Loucy (cell line): Measurements from ENCODE around the gene RMRP.
"Not testable (repeated sequence)": the region's sequence is repeated elsewhere in the genome, so short reads cannot be mapped to it uniquely, and the experiment has no call there.

Experiments used
- H2AFZ ChIP-seq: fragments of 200-600 bp; sonication (generic); 2 replicates; pipeline ENCODE4 v1.6.0; 2016; ENCODE audit warnings: antibody characterized with exemption, mild to moderate bottlenecking, low read length, moderate library complexity
- H3F3A ChIP-seq: fragments of 200-600 bp; 2 replicates; pipeline ENCODE4 v1.6.0; 2016; ENCODE audit warnings: antibody characterized with exemption, low read depth, mild to moderate bottlenecking
- H3K27me3 ChIP-seq: fragments of 200-600 bp; sonication (generic); 2 replicates; pipeline ENCODE4 v1.6.1; 2014; ENCODE audit warnings: low read length, mild to moderate bottlenecking; ENCODE audit not compliant: insufficient read depth, poor library complexity, severe bottlenecking
- H3K36me3 ChIP-seq: fragments of 200-600 bp; sonication (generic); 2 replicates; pipeline ENCODE4 v1.6.1; 2016; ENCODE audit warnings: low read length; ENCODE audit not compliant: insufficient read depth
- H3K4me1 ChIP-seq: fragments of 200-600 bp; sonication (generic); 2 replicates; pipeline ENCODE4 v1.5.1; 2014; ENCODE audit warnings: low read length, mild to moderate bottlenecking; ENCODE audit not compliant: insufficient read depth, poor library complexity, severe bottlenecking
- H3K4me2 ChIP-seq: fragments of 200-600 bp; sonication (generic); 2 replicates; pipeline ENCODE4 v1.6.0; 2014; ENCODE audit warnings: antibody characterized with exemption, low read length, low read depth, mild to moderate bottlenecking; ENCODE audit not compliant: poor library complexity, severe bottlenecking
- H3K4me3 ChIP-seq: fragments of 200-600 bp; sonication (generic); 2 replicates; pipeline ENCODE4 v1.5.1; 2014; ENCODE audit warnings: low read length, mild to moderate bottlenecking, mixed read lengths; ENCODE audit not compliant: poor library complexity, severe bottlenecking
- H3K79me2 ChIP-seq: fragments of 200-600 bp; sonication (generic); 2 replicates; pipeline ENCODE4 v1.6.1; 2014; ENCODE audit warnings: low read length; ENCODE audit not compliant: insufficient read depth
- H3K9ac ChIP-seq: fragments of 200-600 bp; sonication (generic); 2 replicates; pipeline ENCODE4 v1.6.0; 2014; ENCODE audit warnings: mild to moderate bottlenecking, low read depth, low read length, moderate library complexity; ENCODE audit not compliant: poor library complexity, severe bottlenecking
- H3K9me2 ChIP-seq: fragments of 200-600 bp; sonication (generic); replicated peaks from 2 replicates; pipeline ENCODE4 v1.6.1; 2016; ENCODE audit warnings: low read depth, low read length, mixed read lengths
- H3K9me3 ChIP-seq: fragments of 200-600 bp; sonication (generic); 2 replicates; pipeline ENCODE4 v1.6.1; 2014; ENCODE audit warnings: mild to moderate bottlenecking, antibody characterized with exemption, low read length, low read depth; ENCODE audit not compliant: insufficient read depth
- H4K20me1 ChIP-seq: fragments of 200-600 bp; sonication (generic); 2 replicates; pipeline ENCODE4 v1.6.0; 2014; ENCODE audit warnings: antibody characterized with exemption, low read length, mild to moderate bottlenecking; ENCODE audit not compliant: insufficient read depth, poor library complexity, severe bottlenecking
- CTCF ChIP-seq: fragments of 200-600 bp; sonication (generic); conservative IDR thresholded peaks from 2 replicates; pipeline ENCODE4 v1.5.1; 2014; ENCODE audit warnings: mild to moderate bottlenecking, antibody characterized with exemption, low read length
- EZH2phosphoT487 ChIP-seq: fragments of 200-600 bp; IDR thresholded peaks from 2 replicates; pipeline ENCODE4 v1.6.1; 2018; ENCODE audit warnings: antibody characterized with exemption, mild to moderate bottlenecking, moderate library complexity, borderline replicate concordance

RMRP gene

GRCh38 chr9:35616681-35617459 lies 40.9 kb downstream of the RMRP start:
- Histone ChIP-seq H3K9me2 (no peaks in the 10 kb centered on the region), H2AFZ (no peak overlapping the region), H3F3A (peaks cover 11% of the 10 kb centered on the region), H3K36me3 (no peaks in the 10 kb centered on the region), H3K9me3 (no peaks in the 10 kb centered on the region), H3K4me3 (no peak overlapping the region), H4K20me1 (no peaks in the 10 kb centered on the region), H3K4me1 (peaks cover 57% of the 10 kb centered on the region), H3K79me2 (peaks cover 31% of the 10 kb centered on the region; the same call in 1 of the 2 replicates), H3K27me3 (no peaks in the 10 kb centered on the region), H3K4me2 (peak overlapping the region; percentile 99), H3K9ac (peak overlapping the region; percentile 89)
- TF ChIP-seq EZH2phosphoT487 (no peak), CTCF (no peak)

- no peaks in the 10 kb centered on the region for H3K9me3 ChIP-seq
- peaks cover 50% of the 10 kb centered on the region for H3K4me1 ChIP-seq
- H3K9ac ChIP-seq = peak overlapping the region; percentile 16
- no peaks in the 10 kb centered on the region for H3K36me3 ChIP-seq
- no peak overlapping the region for H2AFZ ChIP-seq
- peak overlapping the region; percentile 12 for H3K4me2 ChIP-seq
- H4K20me1 ChIP-seq = no peaks in the 10 kb centered on the region
- peaks cover 11% of the 10 kb centered on the region for H3F3A ChIP-seq
- no peaks in the 10 kb centered on the region for H3K27me3 ChIP-seq
- no peak for TF ChIP-seq CTCF
- TF ChIP-seq EZH2phosphoT487 = no peak
- H3K79me2 ChIP-seq = peaks cover 31% of the 10 kb centered on the region; the same call in 1 of the 2 replicates
- H3K9me2 ChIP-seq = no peaks in the 10 kb centered on the region
- no peak overlapping the region for H3K4me3 ChIP-seq
These were observed 41.7 kb downstream of the RMRP start for GRCh38 chr9:35615981-35616680.

DNA sequence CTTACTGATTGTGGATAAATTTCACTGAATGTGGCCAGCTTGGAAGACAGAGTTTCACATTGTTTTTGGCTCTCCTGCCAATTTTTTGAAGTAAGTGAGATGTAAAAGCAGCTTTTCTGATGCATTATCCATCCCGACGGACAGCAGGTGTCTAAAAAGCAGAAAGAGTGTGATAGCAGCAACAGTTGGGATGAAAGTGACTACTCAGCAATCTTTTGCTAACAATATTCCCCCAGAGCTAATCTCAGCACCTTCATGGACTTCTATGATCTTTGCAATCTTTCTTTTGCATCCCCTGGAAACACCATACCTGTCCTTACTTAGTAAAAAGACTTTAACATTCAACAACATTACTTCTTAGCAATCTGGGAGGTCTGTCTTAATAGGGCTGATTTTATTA lies 45.0 kb downstream of the RMRP start:
- H3K27me3 ChIP-seq = no peaks in the 10 kb centered on the region
- no peak overlapping the region for H3K4me2 ChIP-seq
- H3F3A ChIP-seq = no peaks in the 10 kb centered on the region

DNA sequence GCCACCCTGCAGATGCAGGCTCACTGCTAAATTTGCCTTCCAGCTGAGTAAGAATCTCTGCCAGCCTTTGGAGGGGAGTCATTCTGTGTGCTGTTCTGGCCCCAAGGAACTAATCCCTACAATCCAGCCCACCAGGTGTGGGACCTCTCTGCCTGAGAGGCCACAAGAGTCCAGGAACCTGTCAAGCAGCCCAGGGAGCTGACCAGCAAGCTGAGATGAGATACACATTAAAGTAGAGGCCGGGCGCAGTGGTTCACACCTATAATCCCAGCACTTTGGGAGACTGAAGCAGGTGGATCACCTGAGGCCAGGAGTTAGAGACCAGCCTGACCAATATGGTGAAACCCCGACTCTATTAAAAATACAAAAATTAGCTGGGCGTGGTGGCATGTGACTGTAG lies 45.8 kb downstream of the RMRP start:
- H3K4me2 ChIP-seq, H2AFZ ChIP-seq, H3K27me3 ChIP-seq, H3K4me3 ChIP-seq, H3K9me3 ChIP-seq, H3F3A ChIP-seq, H4K20me1 ChIP-seq, H3K9me2 ChIP-seq, H3K9ac ChIP-seq: not testable (repeated sequence)
- Histone ChIP-seq H3K36me3 (peaks cover 11% of the 10 kb centered on the region; the same call in 1 of the 2 replicates), H3K79me2 (peaks cover 26% of the 10 kb centered on the region; the same call in 1 of the 2 replicates), H3K4me1 (peaks cover 18% of the 10 kb centered on the region)

More for the DNA sequence above, 45.0 kb downstream of the RMRP start:
- Histone ChIP-seq H2AFZ (no peak overlapping the region), H3K9ac (no peak overlapping the region), H3K79me2 (peaks cover 26% of the 10 kb centered on the region; the same call in 1 of the 2 replicates), H3K4me3 (no peak overlapping the region), H3K4me1 (peaks cover 17% of the 10 kb centered on the region), H3K36me3 (peaks cover 11% of the 10 kb centered on the region; the same call in 1 of the 2 replicates), H4K20me1 (no peaks in the 10 kb centered on the region), H3K9me2 (no peaks in the 10 kb centered on the region), H3K9me3 (no peaks in the 10 kb centered on the region)
- no peak for TF ChIP-seq CTCF
- TF ChIP-seq EZH2phosphoT487 = no peak
